SHP77 treated with DMSO at 0.1 percent for 48 hours (cell line): ENCODE measurements around the gene PPP1R12C.
"Not testable (repeated sequence)": the region's sequence is repeated elsewhere in the genome, so short reads cannot be mapped to it uniquely, and the experiment has no call there.

ENCODE experiments used
- DNase-seq: peaks from one replicate; lab custom pipeline; 2025; lab: John Stamatoyannopoulos, UW

Gene PPP1R12C

DNA sequence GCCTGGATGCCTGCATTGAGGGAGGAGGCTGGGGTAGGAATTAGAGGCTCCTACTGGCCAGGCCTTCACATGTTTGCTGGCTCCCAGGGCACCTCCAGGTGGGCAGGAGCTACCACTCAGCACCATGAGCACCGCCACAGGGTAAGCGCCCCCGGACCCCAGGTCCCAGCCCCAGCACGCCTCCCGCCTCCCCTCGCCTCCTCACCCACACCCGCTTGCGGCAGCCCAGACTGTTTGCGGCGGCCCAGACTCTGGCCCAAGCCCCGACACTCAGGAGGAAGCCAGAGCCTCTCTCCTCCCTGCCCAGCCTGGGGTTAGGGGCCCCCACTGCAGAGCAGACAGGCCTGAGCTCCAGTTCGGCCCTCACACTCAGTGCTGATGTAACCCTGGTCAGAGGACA, 41.1 kb downstream of the PPP1R12C start:
- DNase-seq = no peak

DNA sequence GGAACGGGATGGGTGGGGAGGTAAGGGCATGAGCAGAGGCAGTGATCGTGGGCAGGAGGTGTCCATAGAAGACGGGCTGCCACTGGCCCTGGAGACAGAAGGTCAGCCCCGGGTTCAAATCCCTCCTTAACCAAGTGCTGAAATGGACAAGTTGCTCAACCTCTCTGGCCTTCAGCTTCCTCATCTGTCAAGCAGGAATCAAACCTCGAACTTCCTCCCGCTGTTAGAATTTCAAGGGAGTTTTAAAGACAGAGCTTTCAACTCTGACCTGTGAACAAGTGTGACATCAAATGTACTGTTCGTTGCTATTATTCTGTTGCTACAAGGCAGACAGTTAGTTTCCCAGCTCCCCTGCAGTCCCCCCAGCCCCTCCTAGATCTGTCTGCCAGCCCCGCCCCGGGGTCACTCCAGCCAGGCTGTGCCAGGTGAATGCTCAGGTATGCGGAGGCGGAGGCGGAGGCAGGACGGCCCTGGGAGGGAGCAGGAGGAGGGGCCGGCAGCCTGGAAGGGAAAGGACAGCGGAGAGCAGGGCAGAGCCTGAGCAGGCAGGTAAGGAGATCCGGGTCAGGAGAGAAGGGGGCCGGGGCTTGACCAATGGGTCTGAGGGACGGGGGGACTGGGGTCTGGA, 42.0 kb downstream of the PPP1R12C start, which contains the start of gene EPS8L1:
EPS8L1 (plus strand) TSS at position 499 of the 628 bp plus-strand sequence. CDS start 576 bp downstream, outside the sequence.
- no peak for DNase-seq

DNA sequence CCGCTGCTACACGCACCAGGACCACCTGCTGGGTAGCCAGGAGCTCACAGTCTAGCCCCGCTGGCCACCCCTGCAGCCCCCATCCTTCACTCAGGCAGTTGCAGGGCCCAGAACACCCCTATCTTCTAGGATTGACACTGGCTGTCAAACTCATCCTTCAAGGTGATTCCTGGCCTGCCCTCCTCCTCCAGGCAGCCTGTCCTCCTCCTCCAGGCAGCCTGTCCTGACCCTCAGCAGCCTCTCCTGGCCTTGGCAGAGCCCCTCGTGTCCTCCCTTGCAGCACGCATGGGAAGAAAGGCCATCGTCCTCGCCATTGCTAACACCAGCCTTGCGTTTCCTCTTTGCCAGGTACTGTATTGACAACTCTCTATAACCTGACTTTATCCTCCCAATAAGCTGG, 45.5 kb downstream of the PPP1R12C start:
- DNase-seq = no peak

DNA sequence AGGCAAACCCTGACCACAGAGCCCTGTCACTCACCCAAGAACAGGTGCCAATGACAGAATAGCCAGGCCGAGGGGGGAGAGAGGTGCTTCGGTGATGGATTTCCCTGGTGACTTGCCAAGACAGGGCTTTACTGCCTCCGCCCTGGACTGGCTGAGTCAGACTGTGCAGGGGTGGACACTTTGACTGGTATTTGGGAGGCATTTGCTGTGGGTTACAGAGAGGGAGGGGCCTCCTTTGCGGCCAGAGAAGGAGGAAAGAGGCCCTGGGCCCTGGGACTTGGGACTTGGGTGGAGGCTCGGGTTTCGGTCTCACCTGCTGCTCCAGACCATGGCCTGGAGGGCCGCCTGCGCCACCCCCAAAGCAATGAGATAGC, 46.3 kb downstream of the PPP1R12C start:
- no peak for DNase-seq

DNA sequence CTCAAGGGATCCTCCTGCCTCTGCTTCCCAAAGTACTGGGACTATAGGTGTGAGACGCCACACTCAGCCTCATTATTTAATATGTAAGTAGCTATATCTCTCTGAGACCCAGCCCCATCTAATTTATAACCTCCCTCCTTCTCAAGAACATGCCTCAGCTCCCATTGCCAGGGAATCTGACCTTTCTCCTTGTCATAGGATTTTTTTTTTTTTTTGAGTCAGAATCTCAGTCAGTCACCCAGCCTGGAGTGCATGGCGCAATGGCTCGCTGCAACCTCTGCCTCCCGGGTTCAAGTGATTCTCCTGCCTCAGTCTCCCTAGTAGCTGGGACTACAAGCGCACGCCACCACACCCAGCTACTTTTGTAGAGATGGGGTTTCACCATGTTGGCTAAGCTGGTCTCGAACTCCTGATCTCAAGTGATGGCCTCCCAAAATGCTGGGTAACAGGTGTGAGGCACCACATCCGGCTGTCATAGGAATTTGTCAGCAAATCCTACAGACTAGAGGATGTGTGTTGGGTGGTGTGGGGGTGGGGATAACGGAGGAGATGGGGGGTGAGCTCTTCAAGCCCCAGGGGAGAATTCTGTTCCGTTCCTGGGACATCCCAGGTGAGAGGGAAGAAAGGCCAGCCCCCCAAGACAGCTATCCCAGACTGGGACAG, 46.8 kb downstream of the PPP1R12C start:
- DNase-seq = no peak

DNA sequence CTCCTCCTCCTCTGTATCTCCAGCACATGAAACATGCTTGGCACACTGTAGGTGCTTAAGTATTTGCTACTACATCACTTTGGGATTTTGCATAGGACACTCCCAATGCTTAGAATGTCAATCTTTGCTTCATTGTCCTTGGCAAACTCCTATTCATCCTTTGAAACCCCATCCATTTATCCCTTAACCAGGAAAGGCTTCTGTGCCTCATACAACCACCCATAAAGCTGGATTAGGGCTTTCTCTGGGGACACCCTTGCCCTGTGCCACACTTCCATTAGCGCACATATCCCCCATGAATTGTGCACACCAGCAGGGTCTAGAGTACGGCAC, 47.6 kb downstream of the PPP1R12C start:
- DNase-seq = no peak

DNA sequence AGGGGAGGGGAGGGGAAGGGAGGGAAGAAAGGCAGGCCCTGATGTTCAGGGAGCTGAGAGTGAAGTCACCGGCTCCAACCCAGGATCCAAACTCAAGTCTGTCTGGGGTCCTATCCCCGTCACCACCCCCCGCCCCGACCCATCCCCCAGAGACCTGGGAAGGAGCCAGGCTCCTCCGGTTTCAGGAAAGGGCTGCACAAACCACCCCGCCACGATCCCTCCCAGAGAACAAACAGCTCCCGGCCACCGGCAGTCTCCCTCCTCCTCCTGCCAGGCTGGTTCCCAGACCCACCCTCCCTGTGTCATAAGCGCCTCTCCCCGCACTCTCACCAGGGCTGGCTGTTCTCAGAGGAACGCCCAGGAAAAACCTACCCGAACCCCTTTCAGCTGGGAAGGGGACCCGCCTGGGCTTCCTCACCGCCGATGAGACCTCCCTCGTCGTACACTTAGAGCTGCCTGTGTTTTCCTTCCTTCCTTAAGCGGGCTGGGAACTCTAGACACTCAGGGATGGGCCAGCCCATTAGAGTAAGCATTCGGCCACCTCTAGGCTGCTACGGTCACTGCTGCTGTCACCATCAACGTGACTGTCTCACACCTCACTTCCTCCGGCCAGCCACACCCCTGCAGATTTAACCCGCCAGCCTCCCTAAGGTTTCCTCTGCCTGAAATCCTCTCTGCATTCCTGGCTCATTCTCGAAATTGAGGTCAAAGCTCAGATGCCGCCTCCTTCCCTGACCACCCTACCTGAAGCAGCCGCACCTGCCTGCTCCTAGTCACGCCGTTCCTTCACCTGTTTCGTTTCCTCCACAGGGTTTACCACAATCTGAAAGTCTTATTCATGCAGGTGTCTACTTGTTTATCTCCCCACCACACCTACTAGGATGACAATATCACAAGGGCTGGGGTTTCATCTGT, 48.2 kb downstream of the PPP1R12C start:
- no peak for DNase-seq

DNA sequence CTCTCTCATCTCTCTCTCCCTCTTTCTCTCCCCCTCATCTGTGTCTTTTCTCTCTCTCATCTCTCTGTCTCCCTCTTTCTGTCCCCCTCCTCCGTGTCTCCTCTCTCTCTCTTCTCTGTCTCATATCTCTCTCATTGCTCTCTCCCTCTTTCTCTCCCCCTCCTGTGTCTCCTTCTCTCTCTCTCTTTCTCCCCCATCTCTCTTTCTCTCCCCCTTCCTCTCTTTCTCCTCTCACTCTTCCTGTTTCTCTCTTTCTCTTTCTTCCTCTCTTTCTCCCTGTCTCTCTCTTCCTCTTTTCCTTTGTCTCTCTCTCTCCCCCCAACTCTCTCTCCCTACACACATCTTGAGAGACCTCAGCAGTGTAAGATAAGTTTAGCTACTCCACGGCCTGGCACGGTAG, 49.6 kb downstream of the PPP1R12C start:
- no peak for DNase-seq

DNA sequence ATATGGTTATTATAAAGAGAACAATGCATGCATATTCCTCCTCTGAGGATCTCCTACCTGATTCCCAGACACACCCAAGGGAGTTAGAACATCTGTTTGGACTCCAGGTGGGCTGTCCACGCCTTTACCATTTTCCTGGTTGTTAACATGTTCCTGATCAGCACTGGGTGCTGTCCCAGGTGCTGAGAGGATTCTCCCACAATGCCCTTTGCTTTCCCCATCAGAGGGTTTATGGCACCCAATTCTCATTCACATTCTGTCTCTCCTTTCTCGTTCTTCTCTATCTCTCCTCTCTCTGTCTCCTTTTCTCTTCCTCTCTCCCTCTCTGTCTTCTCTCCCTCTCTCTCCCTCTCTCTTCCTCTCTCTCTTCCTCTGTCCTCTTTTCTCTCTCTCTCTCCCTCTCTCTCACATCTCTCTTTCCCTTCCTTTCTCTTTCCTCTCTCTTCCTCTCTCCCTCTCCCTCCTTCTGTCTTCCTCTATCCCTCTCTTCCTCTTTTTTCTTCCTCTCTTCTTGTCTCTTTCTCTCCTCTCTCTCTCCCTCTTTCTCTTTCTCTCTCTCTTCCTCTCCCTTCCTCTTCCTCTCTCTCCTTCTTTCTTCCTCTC, 51.2 kb downstream of the PPP1R12C start:
- no peak for DNase-seq

DNA sequence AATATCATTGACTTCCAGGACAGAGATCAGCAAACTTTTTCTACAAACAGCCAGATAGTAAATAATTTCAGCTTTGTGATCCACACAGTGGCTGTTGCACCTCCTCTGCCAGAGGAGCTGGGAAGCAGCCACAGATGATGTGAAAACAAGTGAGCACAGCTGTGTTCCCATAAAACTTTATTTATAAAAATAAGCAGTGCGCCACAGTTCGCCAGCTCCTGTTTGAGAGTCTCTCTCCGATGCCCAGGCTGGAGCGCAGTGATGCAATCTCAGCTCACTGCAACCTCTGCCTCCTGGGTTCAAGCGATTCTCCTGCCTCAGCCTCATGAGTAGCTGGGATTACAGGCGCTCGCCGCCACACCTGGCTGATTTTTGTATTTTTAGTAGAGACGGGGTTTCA, 51.9 kb downstream of the PPP1R12C start:
- not testable (repeated sequence) for DNase-seq

DNA sequence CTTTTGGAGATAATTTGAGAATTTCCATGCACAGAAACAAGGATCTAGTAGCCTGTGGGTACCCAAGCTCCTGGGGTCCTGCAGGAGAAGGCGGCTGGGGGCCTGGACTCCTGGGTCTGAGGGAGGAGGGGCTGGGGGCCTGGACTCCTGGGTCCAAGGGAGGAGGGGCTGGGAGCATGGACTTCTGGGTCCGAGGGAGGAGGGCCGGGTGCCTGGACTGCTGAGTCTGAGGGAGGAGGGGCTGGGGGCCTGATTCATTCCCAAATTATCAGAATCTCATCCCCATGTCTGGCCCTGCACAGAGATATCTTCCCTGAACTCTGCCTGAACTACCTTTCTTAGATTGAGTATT, 54.0 kb downstream of the PPP1R12C start:
- no peak for DNase-seq

DNA sequence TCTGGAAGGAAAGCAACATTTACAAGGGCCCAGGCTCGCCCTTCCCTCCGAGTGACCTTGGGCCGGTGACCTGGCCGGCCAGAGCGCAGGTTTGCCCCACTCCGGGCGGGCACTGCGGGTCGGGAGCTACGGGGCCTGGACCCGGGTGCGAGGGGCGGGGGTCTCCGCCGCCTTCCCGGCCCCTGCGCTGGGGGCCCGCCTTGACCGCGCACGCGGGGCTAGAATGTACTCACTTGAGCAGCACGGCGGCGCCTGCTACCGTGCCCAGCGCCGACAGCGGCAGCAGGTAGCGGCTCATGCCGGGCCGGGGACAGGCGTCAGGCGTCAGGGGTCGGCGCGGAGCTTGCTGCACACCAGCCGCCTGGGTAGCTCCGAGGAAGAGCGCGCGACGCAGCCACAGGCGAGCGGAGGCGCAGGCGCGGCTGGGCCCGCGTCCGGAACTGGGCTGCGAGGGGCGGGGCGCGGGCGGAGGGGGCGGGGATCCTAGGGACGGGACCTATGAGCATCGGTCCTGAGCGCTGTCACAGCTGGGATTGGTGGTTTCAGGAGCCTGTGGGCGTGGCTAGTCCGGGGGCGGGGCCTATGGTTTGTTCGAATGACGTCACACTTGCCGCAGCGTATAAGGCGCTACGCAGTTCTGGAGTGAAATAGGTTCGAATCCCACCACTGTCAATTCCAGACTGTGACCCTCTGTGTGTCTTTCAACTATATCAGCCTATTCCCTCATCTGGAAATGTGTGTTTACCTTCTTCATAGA, 54.5 kb downstream of the PPP1R12C start, which contains the start of gene RDH13:
RDH13 (minus strand) TSS at position 414 of the 757 bp plus-strand sequence; CDS start at position 298, 116 bp downstream.
- peak; percentile 75 for DNase-seq

DNA sequence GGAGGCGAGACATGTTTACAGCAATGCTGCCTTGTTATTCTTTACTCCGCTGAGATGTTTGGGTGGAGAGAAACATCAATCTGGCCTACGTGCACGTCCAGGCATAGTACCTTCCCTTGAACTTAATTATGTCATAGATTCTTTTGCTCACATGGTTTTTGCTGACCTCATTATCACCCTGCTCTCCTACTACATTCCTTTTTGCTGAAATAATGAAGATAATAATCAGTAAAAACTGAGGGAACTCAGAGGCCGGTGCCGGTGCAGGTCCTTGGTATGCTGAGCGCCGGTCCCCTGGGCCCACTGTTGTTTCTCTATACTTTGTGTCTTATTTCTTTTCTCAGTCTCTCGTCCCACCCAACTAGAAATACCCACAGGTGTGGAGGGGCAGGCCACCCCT, 57.1 kb downstream of the PPP1R12C start:
- DNase-seq = not testable (repeated sequence)

DNA sequence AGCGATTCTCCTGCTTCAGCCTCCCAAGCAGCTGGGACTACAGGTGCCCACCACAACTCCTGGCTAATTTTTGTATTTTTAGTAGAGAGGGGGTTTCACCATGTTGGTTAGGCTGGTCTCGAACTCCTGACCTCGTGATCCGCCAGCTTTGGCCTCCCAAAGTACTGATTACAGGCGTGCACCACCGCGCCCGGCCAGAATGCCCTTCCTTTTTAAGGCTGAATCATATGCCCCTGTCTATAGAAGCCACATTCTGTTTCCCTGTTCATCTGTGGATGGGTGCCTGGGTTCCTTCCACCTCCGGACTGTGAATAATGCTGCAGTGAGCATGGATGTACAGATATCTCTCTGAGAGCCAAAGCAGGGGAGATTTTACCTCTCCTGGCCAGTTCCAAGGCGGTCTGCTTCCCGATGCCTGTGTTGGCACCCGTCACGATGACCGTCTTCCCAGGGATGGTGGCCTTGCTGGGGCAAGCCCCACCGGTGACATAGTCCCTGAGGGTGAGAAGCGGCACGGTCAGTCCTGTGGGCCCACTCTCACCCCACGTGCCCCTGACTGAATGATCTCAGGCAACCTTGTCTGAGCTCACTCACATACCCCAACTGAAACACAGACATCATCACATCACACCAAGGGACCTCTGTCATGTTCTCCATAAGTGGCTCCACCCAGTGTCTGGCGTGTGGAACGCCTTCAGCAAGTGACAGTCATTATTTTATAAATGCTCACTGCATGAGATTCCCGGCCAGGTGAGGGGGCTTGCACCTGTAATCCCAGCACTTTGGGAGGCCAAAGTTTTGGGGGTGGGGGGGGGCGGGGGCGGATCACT, 58.4 kb downstream of the PPP1R12C start:
- DNase-seq = no peak

DNA sequence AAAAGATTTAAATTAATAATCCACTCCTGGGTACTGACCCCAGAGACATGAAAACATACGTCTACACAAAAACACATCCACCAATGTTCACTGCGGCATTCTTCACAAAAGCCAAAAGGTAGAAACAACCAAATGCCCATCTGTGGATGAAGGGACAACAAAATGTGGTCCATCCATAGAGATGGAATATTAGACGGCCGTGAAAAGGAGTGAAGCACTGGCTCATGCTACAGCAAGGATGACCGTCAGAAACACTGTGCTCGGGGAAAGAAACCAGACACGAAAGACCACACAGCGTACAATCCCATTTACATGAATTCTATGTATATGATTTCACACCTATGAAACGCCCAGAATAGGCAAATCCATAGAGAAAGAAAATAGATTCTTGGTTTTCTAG, 60.6 kb downstream of the PPP1R12C start:
- DNase-seq = no peak

DNA sequence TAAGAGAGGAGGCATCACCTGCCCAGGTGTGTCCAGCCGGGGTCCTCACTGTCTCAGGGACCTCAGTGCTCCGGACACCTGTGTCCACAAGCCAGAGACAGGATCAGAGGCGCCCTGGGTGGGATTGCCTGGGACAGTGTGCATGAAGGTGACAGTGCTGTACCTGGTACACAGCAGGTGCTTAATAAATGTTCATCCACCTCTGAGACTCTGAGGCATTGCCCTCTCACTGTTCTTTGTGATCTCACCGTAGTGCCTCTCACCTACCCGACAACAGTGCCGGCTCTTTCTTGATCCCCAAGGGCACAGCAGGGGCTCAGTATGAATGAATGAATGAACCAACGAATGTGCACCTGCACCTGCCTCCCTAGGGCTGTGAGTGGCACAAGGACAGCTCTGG, 63.7 kb downstream of the PPP1R12C start:
- no peak for DNase-seq

DNA sequence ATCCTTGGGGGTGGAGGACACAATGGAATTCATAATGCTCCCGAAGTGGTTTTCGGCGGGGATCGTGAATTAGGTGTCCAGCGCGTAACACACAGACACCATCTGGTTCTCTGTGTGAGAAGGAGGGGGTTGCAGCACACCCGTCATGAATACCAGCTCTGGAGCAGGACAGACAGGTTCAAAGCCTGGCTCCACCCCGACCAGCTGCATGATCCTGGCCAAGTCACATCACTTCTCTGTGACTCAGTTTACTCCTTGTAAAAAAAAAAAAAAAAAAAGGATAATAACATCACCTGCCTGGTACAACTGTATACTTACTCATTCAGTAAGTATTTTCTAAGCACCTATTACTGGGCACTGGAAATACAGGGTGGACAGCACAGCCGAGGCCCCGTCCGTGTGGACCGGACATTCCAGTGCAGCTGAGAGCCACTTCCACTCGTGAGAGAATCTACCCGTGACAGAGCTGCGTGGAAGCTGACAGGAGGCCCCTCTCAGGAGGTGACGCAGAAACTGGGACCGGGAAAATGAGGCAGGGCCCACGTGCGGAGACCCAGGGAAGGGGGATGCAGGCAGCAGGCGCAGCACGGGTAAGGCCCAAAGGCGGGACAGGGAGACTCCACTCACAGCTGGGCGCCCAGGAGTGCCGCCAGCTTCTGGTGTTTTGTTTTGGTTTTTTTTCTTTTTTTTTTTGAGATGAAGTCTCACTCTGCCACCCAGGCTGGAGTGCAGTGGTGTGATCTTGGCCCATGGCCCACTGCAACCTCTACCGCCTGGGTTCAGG, 66.5 kb downstream of the PPP1R12C start:
- no peak for DNase-seq

DNA sequence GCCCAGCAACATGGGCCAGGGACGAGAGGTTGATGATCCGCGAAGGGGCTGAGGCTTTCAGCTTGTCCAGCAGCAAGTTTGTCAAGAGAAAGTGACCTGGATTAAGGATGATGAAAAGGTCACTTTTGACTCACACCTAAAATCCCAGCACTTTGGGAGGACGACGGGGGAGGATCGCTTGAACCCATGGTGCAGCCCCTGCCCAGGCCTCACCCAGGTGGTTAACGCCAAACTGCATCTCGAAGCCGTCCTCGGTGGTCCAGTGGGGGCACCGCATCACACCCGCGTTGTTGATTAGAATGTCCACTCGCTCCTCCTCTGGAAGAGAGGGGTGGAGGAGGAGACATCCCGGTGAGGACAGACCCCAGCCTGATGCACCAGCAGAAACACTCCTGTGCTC, 69.0 kb downstream of the PPP1R12C start:
- DNase-seq = no peak

DNA sequence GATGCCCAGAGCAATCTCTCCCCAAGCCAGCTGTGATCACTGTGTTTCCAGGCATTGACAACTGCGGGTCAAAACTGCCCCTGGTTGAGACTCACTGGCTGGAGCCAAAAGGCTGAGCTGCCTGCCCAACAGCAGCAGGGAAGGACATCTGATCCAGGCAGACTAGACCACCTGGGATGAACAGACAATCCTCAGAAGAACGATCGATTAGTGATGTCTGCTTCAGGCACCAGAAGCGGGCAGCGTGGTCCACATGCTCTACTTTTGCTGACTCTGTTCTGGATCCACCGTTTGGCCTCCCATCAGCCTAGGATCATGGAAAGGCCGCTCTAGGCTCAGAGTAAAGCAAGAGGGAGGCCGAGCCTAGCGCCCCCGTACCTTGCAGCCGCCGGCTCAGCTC, 69.5 kb downstream of the PPP1R12C start:
- no peak for DNase-seq

DNA sequence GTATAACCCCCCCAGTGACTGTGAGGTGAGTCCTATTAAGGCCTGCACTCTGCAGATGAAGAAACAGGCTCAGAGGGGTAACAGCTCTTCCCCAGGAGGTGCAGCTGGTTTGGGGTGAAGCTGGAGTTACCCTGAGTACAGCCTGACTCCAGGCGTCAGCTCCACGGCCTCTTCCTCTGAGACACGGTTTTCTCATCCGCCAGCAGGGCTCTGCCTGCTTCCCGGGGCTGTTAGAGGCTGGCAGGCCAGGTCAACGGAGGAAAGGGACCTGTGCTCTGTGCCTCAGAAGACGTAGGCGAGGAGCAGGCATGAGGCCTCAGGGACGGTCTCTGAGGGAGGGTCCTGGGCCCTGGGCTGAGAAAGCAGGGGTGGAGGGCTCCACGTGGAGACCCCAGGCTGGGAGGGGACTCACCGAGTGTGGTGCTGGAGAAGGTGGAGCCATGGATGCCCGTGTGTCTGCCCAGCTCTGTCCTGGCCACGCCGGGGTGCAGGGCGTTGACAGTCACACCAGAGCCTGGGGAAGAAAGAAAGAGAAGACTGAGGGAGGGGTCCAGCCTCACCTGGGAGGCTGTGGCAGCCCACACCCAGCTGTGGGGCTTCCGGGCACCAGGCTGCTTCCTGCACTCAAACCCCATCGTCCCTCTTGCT, 70.3 kb downstream of the PPP1R12C start:
- DNase-seq = no peak
